HG02642 (cell line): ENCODE measurements around the gene PPP1R9B.

ENCODE experiments used
- ATAC-seq: cut with Tn5 transposase; IDR thresholded peaks from one replicate; pipeline ENCODE4 v1.9.1; 2021; ENCODE audit warnings: mild to moderate bottlenecking; ENCODE audit not compliant: unreplicated experiment, poor library complexity

The PPP1R9B gene, protein sequence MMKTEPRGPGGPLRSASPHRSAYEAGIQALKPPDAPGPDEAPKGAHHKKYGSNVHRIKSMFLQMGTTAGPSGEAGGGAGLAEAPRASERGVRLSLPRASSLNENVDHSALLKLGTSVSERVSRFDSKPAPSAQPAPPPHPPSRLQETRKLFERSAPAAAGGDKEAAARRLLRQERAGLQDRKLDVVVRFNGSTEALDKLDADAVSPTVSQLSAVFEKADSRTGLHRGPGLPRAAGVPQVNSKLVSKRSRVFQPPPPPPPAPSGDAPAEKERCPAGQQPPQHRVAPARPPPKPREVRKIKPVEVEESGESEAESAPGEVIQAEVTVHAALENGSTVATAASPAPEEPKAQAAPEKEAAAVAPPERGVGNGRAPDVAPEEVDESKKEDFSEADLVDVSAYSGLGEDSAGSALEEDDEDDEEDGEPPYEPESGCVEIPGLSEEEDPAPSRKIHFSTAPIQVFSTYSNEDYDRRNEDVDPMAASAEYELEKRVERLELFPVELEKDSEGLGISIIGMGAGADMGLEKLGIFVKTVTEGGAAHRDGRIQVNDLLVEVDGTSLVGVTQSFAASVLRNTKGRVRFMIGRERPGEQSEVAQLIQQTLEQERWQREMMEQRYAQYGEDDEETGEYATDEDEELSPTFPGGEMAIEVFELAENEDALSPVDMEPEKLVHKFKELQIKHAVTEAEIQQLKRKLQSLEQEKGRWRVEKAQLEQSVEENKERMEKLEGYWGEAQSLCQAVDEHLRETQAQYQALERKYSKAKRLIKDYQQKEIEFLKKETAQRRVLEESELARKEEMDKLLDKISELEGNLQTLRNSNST

DNA sequence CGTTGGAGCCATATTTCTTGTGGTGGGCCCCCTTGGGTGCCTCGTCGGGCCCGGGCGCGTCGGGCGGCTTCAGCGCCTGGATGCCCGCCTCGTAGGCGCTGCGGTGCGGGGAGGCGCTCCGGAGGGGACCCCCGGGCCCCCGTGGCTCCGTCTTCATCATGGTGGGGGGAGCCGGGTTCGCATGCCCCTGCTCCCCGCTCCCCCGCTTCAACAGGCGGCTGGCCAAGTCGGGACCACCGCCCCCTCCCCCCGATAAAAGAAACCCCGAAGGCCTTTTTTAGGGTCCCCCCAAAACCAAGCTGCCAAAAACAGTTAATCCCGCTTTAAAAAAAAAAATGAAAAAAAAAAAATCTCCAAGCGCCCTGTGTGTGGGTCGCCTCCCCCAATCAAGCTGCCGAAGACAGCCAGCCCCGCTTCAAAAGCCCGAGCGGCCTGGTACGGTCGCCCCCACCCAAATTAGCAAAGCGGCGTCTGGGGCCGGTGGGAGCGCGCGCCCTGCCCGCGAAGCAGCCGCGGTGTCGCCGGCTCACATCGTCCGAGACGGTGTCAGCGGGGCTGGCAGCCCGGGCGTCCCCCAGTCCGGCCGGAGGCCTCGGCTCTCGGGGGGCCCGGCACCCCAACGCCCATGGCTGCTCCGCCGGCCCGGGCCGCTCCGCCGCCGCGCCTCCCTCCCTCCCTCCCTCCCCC, at the start of gene PPP1R9B:
Gene PPP1R9B (minus strand): TSS at position 324 of the 687 bp plus-strand sequence. CDS start 164 bp downstream, at position 160.
- no peak for ATAC-seq

DNA sequence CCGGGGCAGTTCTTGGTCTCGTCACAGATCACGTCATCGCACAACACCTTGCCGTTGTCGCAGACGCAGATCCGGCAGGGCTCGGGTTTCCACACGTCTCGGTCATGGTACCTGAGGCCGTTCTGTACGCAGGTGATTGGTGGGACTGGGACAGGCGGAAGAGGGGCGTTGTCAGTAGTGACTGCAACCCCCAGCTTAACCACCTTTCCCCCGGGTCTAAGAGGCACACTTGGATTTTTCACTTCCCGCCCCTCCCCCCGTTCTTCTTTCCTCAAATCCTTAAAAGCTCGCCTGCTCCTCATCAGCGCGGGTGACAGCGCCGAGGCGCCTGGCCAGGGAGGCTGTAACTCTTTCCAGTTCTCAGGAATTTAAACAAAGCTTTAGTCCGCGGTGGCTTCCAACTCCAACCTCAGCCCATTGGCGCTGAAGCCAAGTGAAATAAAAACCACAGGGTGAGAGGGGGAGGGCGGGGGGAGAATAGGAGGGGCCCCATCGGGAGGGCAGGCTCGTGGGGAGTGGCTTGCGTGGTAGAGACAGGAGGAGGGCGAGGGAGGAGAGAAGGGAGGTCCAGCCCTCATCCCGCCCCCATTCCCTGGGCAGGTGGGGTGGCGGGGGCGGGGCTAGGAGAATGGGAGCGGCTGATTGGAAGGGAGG, 49.5 kb upstream of the PPP1R9B start:
- peak; percentile 41 for ATAC-seq

DNA sequence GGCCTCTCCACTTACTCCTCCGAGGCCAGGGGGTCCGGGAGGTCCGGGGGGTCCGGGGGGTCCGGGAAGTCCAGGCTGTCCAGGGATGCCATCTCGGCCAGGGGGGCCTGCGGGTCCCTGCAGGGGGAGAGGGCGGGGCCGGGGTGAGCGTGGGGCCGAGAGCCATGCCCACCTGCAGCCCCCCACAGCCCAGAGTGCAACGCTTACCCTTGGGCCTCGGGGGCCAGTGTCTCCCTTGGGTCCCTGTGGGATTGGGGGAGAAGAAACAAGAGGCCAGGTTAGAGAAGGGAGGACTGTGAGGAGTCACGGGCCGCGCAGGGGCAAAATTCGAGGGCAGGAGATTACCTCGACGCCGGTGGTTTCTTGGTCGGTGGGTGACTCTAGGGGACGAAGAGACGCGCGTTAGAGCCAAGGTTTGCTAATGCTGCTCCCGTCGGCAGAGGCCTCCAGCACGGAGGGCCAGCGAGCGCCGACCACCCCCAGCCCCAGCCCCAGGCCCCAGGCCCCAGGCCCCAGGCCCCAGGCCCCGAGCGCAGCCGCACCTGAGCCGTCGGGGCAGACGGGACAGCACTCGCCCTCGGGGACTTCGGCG, 48.8 kb upstream of the PPP1R9B start:
- no peak for ATAC-seq

DNA sequence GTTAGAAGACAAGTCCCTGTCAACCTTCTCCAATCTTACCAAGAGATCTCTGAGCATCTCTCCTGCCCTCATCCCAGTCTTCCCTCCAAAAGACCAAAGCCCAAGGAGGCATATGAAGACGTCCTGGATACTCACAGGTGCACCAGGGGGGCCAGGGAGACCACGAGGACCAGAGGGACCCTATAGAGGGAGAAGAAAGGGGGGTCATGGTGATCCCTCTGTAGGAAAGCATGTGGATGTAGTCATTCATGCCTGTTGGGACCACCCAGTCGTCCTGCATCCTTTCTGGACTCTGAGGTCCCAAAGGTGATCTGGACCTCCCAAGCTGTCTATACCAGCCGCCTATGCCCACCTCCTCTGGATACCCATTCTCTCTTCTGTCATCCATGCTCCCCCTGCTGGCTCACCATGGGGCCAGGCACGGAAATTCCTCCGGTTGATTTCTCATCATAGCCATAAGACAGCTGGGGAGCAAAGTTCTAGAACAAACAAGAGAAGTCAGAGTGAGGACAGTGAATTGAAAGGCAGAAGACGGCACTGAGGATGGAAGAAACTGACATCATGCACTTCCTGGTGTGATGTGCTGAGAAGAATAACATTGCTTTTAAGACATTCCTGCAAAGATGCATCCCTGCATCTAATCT, 47.7 kb upstream of the PPP1R9B start:
- ATAC-seq, result no peak

DNA sequence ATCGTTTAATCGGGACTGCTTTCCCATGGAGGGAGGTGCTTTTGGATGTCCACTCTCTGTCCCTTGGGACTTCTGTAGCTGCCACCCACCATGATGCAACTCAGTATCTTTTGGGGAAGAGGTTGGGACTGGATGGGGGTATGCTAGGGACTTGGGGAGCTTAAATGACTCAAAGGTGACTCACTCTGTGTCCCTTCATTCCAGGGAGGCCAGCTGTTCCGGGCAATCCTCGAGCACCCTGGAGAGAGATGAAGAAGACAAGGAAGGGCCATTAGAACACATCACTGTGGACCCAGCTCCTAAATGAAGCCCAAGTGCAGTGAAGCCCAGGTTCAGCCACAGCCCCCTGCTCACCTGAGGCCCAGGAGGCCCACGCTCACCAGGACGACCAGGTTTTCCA, 46.3 kb upstream of the PPP1R9B start:
- ATAC-seq, result no peak

DNA sequence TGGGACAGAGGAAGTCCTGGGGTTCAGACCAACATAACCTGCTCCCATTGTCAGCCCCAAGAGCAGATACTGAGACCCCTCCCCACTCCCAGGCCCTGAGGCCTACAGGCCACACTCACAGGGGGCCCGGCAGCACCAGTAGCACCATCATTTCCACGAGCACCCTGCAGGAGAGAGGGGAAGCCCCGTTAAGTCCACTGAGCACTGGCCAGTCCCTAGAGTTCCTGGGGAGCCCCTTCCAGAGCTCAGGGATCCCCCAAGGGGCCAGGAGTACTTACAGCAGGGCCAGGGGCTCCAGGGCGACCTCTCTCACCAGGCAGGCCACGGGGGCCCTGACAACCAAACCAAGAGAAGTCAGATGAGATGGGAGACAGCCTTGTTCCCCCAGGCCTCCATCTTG, 45.6 kb upstream of the PPP1R9B start:
- ATAC-seq, result no peak

DNA sequence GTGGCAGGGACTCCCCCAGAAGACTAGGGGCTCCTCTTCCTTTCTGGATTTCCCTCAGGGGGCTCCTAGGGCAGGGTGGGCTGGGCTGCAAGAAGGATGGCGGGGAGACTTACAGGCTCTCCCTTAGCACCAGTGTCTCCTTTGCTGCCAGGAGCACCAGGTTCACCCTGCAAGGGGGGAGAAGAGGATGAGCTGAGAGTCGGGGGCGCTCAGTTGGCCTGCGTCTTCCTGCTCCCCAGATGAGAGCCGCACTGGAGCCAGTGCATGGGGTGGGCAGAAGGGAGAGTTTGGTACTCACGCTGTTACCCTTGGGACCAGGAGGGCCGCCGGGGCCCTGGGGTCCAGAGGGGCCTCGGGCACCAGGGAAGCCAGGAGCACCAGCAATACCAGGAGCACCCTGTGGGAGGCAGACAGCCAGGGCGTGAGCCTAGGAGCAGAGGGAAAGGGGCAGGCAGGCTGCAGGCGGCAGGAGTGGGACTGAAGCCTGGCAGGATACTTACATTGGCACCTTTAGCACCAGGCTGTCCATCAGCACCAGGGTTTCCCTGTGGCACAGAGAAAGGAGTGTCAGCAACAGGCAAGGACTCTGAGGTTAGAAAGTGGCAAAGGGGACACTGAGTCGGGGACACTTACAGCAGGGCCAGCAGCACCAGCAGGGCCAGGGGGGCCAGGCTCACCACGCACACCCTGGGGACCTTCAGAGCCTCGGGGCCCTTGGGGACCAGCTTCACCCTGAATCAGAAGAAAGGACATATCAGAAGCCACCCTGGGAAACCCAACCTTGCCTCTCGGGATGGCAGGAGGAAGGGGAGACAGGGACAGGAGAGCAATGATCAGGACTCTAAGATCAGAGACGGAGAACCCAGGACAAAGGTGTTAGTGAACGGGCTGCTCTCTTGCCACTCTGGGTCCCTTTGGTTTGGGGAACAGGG, 44.7 kb upstream of the PPP1R9B start:
- no peak for ATAC-seq

DNA sequence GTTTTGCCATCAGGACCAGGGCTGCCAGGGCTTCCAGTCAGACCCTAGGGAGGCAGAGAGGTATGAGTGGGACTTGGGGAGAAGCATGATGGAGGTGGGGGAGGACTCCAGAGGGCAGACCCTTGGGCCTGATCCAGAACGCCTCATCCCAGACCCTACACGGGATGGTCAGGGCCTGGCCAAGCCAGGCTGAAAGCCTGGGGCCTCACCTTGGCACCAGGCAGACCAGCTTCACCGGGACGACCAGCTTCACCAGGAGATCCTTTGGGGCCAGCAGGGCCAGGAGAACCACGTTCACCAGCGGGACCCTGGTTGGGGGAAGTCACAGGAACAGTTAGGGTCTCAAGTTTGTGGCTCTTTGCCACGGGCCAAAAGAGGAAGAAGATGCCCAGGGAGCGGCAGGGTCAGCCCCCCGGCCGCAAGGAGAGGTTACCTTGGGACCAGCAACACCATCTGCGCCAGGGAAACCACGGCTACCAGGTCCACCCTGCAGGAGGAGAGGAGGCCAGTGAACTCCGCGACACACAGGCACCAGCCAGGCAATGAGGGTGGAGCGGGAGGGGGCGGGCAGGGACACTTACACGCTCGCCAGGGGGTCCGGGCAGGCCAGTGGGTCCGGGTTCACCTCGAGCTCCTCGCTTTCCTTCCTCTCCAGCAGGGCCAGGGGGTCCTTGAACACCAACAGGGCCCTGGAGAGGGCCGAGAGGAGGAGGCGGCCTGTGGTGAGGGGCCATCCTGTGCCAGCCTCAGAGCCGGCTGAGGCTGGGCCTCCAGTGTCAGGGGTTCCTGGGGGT, 43.9 kb upstream of the PPP1R9B start:
- ATAC-seq, result no peak

DNA sequence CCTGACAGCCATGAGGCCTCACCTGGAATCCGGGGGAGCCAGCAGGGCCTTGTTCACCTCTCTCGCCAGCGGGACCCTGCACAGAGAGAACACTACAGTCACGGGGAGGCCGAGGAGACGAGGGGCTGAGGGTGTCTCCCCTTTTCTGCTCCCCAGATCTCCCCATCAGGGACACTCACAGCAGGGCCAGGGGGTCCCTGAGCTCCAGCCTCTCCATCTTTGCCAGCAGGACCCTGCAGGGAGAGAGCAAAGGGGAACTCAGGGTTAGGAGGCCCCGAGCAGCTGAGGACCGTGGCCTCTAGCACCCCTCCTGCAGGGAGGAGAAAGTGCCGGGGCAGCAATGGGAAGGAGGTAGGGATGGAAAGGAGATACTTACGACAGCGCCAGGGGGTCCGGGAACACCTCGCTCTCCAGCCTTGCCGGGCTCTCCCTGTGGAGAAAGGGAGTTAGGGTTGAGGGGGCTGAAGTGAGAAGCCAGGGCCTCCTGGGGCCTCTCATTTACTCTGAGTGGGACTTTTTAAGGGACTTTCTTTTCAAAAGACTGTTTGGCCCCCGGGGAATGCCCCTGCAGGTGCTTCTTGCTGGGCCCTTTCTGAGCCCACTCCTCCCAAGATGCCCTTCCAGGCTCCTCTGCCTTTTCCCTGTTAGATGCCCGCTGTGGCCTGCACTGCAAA, 42.3 kb upstream of the PPP1R9B start:
- ATAC-seq, result no peak

DNA sequence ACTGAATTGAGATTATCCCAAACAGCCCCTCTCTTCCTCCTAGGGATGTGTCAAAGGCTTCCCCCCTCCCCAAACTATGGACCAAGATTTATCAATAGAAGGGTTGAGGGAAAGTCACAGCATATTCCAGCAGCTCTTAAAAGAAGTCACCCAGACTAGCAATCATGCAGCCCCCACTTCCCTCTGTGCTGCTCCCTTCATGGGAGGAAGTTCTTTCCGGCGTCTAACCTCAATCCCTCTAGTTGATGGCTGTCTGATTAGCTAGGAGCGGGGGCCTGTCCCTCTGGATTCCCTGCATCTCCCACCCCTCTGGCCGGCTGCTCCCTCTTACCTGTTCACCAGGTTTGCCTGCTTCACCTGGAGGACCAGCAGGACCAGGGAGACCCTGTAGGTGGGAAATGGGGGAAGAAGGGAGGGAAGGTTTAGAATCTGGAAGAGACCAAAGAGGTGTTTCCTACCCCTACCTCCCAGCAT, 41.7 kb upstream of the PPP1R9B start:
- no peak for ATAC-seq

DNA sequence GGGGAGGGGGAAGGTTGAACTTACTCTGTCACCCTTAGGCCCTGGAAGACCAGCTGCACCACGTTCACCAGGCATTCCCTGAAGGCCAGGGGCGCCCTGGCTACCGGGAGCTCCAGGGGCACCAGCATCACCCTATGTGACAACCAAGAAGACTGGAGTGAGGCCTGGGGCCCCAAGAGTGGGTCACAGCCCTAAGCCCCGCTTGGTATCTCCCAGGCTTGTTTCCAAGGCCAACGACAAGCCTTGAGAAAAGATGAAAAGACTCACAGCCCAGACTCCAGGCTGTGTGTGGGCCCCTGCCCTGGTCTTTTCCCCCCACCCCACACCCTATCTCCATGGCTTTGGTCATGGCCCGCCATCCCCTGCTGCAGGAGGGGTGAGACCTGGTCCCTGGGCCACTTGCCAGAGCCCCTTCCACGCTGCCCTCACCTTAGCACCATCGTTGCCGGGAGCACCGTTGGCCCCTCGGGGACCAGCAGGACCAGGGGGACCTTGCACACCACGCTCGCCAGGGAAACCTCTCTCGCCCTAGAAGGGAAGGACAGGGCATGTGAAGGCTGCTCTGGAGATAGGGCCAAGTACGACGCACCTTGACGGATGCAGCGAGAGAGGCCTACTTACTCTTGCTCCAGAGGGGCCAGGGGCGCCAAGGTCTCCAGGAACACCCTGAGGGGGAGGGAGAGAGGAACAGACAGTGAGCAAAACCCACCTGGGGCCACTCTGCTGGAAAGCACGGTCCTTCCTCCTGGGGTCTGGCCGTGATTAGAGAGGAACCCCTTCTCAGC, 41.1 kb upstream of the PPP1R9B start:
- no peak for ATAC-seq

DNA sequence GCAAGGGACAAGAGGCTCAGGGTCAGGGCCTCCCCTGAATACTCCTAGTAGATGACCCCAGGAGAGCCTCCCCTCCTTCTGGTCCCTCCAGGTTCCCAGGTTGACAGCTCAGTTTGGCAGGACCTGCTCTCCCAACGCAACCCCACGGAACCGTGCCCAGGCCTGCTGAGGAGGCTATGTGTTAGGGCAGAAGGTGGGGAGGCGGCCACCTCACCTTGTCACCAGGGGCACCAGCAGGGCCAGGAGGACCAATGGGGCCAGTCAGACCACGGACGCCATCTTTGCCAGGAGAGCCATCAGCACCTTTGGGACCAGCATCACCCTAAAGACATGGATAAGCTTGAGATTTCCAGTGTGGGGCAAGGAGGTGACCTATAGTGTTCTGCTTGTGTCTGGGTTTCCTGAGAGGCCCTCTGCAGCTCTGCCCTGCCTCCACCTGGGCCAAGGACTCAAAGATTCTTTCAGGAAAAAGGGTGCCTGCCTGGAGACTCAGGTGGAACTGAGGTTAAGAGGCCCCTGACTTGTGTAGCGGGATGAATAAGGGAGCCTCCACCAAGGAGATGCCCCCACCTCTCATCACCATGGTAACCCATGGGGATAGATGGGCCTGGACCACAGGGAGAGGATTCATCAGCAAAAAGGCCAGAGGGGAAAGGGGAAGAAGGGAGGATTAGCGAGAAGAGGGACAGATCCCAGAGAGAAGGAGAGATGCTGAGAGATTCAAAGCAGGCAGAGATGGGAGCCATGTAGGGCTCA, 40.3 kb upstream of the PPP1R9B start:
- ATAC-seq, result no peak

DNA sequence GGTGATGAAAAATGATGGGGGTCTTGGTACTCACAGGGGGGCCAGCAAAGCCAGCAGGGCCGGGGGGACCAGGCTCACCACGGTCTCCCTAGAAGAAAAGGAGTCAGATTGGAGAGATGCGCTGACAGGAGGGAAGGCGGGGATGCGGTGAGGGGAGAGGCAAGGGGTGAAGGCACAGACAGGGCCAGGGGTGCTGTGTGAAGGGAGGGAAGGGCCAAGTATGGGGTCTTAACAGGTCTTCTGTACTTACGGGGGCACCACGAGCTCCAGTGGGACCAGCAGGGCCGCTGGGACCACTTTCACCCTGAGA, 39.8 kb upstream of the PPP1R9B start:
- no peak for ATAC-seq

DNA sequence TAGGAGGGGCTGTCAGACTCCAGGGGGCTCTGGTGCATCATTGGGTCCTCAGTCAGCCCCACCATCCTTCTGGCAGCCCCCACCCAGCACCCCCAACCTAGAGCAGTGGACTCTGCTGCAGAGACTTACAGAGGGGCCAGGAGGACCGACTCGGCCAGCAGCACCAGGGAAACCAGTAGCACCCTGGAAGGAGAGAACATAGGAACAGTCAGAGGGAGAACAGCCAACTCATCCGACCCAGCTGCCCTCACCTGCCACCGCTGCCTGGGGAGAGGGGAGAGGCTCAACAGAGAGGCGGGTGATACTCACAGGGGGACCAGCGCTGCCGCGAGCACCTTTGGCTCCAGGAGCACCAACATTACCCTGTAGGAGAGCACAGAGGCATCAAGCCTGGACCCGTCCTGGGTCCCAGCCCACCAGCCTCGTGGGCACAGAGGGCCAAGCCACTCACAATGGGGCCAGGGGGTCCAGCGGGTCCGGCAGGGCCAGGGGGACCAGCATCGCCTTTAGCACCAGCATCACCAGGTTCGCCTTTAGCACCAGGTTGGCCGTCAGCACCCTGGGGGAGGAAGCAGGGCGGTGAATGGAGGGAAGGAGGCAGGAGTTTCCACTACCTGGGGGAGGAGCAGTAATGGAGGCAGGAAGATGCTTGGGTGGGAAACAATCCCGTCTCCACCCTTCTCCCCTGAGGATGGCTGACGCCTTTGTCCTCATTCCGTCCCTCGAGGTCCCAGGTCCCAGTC, 39.2 kb upstream of the PPP1R9B start:
- no peak for ATAC-seq

DNA sequence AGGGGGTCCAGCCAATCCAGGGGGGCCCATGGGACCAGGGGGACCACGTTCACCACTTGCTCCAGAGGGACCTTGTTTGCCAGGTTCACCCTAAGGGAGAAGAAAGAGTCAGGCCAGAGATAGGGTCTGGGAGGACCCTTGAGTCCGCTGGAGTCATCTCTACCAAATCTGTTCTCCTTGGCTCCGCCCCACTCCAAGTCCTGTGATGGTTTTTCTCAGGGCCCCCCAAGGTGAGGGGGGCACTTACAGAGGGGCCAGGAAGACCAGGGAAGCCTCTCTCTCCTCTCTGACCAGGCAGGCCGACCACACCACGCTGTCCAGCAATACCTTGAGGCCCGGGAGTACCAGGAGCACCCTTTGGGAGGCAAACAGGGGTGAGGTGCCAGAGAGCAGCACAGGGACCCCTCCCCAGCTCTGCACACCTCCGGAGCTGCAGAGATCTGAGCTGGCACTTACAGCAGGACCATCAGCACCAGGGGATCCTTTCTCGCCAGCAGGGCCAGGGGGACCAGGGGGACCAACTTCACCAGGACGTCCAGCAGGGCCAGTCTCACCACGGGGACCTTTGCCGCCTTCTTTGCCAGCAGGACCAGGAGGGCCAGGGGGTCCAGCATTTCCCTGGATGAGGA, 38.6 kb upstream of the PPP1R9B start:
- no peak for ATAC-seq
